Glomerular visceral epithelial cell (primary cell): ENCODE data around the gene AKAP12.
"Not testable (repeated sequence)": the region's sequence is repeated elsewhere in the genome, so short reads cannot be mapped to it uniquely, and the experiment has no call there.

Source experiments
- DNase-seq: peaks from one replicate; pipeline ENCODE4 v3.0.0-alpha.2; 2016; ENCODE audit errors: extremely low spot score

The AKAP12 gene

DNA sequence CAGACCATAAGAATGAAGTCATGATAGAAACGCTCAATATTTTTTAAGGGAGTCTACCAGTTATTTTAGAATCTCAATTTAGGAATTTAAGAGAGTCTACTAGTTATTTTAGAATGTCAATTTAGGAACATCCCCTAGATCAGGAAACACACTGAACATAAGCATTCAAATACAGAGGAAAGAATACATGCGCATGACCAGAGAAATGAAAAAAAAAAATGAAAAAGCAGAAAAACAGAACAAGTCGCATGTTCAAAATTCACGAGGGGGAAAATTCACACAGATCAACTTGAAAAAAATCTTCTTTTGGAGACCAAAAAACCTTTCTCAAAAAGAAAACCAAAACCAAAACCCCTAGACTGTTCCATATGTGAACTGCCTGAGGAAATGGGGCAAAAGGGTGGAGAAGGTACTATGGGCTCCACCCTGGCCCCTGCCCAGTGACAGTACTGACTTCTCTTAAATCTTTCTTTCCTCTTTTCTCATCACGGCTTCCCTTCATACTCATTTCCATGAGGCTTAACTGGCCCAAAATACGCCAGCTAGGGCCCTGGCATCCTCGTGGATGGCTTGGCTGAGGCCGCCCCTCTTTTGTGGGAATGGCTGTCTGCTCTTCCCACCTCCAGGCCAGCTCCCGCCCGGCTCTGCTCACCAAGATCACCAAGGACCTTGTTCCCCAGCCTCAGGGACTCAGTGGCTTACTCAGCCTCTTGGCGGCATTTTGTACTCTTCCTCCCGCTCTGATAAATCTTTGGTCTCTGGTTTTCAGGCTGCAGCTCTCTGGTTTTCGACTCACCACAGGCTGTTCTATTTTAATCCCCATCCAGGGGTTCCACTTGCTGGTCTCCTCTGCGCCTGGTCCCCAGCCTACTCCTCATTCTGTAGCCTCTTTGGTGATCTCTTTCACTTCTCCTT is 140.4 kb downstream of the AKAP12 start:
- no peak for DNase-seq

DNA sequence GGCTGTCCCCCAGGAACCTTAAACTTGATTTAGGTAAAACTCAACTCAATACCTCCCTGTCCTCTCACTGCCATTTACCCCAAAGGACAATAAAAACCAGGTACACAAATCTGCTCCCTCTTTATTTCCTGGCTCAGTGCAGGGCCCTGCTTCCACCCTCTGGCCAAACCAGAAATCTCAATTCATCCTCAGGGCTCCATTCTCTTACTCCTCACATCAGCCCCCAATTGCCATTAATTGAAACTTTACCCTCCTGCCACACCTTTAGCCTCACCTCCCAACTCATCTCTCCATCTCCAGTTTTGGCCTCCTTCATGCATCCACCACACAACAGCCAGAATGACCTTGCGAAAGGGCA is 141.1 kb downstream of the AKAP12 start:
- no peak for DNase-seq

DNA sequence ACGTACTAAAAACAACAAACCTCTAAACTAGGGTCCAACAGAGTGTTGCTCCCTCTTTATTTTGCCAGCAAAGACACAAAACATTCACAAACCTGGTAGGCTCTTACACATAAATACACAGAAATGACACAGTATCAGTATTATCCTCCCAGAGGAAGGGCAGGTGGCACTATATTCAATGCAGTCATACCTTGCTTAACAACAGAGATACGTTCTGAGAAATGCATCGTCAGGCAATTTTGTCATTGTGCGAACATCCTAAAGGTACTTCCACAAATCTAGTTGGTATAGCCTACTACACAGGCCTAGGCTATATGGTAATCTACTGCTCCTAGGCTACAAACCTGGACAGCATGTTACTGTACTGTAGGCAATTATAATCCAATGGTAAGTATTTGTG is 142.0 kb downstream of the AKAP12 start:
- DNase-seq: no peak

DNA sequence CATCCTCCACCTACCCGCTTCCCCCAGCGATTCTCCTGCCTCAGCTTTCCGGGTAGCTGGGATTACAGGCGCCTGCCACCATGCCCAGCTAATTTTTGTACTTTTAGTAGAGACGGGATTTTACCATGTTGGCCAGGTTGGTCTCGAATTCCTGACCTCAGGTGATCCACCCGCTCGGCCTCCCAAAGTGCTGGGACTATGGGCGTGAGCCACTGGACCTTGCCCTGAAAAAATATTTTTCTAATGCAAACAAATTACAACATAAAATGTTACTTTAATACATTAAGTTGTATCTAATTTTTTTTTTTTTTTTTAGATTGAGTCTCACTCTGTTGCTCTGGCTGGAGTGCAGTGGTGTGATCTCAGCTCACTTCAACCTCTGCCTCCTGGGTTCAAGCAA is 142.9 kb downstream of the AKAP12 start:
- not testable (repeated sequence) for DNase-seq

DNA sequence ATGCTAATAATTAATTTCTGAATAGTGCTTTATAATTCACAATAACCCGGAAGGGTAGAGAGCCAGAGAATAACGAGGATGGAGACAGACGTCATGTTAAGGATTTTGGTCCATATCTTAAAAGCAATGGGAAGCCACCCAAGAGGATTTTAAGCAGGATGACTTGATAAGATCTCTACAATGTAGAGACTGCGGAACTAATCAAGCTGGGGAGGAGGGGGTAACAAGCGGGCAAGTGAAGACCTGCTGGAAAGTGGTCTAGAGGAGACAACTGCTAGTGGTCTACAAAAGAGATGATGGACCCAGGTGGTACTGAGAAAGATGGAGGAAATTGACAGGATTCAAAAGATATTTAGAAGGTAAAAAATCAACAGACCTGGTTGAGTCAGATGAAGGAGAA is 144.4 kb downstream of the AKAP12 start:
- DNase-seq: no peak

DNA sequence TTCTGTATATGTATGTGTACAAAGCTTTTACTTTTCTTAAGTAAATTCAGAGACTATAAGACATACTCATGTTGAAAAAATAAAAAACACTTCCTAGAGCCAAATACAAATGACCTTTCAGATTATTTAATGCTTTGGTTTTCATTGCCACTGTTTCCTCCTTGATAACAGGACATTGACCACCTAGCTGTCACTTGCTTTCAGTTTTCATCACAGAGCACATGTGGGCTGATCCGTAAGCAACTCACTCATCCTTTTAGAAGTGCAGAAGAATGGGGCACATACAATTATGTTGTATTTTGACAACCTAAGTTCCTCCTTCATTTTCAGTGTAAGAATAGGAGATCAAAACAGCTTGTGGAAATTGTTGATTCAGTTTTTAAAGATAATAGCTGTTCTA is 145.4 kb downstream of the AKAP12 start:
- no peak for DNase-seq

DNA sequence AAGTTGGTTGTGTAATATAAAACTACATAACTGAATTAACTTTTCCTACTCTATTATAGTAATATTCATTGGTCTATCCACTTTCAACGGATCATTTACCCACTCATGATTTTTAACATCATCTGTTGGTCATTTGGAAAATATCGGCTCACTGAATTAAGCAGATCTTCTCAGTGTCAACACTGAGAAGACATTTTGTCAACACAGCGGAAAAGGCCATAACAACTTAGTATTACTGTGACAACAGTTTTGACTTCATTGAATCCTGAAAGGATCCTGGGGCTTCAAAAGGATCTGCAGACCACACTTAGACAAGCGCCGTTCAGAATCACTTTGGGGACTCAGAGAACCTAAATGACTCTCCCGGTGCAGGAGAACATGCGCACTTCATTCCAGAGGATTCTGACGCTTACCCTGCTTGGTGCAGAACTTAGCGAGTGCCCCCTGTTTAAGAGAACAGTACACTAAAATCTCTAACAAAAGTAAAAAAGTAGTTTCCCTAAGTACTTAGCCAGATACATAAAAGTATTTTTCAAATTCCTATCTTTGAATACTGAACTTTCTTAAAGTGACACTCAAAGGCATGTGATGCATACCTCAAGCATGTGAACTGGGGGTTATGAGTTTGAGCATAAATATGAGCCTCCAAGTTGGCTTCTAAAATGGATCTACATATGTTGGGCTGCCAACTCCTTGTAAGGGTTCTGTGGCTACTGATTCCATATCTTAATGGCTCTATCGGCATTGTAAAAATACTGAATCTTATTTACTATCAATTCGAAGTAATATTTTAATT is 147.6 kb downstream of the AKAP12 start:
- DNase-seq: no peak

DNA sequence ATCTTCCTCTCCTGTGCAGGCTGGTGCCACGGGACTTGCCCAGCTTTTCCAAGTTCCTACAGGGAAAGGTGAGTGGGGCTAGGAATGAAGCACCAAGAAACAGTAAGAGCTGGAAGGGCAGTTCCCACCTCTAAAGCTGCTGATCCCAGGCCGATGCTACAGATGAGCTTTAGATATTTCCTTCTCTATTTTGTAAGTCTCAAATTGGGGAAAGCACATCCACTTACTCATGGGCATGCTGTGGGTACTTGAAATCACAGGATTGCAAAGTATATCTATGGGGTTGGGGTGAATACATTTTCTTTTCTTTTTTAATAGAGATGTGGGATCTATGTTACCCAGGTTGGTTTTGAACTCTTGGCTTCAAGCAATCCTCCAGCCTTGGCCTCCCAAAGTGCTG is 148.5 kb downstream of the AKAP12 start:
- DNase-seq: no peak

DNA sequence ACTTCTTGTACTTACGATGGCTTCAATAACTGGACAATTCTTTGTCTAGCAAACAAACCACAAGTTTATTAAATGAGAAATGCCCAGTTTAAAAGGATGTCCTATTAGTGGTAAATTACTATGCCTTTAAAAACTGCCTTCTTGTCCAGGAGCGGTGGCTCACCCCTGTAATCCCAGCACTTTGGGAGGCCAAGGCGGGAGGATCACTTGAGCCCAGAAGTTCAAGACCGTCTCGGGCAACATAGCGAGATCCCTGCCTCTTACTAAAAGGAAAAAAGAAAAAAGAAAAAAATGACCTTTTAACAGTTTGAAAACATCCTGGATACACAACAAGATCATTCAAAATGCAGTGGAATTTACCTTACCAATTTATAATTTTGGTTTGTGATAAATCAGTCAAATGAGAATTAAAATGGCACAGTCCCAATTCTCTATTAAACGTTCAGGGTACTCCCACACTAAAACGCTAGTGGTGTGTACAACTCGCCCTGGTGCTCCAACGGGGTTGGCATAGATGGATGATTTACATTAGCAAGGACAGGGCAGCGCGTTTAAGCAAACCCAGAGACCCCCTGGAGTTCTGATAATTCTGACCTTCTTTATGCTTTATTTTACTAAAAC is 149.3 kb downstream of the AKAP12 start:
- DNase-seq: no peak

DNA sequence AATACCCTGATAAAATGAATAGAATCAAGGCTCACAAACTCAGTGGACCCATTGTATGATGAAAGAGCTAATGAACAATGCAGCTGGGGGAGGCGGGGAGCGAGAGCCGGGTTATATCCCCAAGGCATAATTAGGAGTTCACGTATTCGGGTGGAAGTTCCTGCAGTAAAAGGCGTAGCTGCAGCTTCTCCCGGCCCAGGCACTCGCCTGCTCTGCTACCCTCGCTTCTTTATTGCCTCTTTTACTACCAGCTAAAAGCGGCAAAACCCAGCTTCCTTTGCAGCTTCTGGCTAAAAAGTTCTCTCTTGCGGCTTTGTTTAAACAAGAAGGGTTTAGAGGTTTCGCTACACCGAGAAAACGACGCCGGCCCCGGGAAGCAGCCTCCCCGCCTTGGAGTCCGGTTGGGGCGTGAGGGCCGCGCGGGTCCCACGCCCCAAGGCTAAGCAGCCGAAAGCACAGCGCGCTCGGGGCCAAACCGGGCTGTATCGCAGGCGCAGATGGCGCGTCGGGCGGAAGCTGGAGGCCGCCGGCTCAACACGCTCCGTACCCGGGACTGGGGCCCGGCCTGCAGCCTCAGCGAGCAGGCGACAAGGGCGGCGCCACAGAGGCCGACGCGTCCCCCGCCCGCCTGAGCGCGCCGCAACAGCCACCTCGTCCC is 150.0 kb downstream of the AKAP12 start:
- peak; percentile 64 for DNase-seq

DNA sequence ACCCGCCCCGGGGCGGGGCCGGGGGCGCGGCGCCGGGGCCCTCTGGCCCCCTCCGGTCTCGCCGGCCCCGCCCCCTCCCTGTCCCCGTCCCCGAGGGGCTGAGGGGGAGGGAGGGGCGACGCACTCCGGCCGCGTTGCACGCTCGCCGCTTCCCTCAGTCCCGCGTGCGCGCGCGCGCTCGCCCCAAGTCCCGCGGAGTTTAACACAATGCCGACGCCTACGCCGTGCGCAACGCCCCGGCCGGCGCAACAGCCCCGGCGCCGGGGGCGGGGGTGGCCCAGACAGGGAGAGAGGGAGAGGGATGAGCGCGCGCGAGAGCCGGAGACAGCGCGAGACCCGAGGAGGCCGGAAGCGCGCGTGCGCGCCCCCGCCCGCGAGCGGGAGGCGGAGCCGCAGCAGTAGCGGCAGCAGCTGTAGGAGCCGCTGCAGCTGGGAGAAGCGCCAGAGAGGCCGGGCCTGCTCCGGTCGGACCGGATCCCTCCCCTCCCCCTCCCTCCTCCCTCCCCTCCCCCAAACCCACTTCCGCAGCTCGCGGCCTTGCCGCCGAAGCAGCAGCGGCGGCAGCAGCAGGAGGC is 150.6 kb downstream of the AKAP12 start:
- DNase-seq: peak; percentile 100

DNA sequence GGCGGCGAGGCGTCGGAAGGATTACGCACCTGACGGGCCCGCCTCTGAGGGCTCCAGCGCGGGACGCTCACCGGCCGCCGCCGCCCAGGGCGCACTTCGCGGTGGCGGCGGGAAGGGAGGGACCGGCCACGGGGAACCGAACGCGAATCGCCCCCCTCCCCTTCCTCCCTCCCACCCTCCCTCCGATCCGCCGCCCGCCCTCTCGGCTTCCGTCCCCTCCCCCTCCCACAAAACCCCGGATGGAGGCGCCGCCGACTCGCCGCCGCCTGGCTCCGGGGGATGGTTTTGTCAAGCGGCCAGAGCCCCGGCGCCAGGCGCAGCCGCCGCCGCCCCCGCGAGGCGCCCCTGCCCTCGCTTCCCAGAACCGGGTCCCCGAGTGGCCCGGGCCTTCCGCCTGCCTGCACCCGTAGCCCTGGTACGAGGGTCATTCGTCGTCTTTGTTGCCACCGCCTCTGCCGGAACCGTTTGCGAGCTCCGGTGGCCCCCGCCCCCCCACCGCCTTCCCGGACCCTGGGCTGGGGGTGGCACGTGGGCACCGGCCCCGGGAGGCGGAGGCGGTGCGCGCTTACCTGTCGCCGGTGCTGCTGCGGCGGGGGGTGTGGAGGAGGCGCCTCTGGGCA is 151.2 kb downstream of the AKAP12 start:
- peak; percentile 66 for DNase-seq

DNA sequence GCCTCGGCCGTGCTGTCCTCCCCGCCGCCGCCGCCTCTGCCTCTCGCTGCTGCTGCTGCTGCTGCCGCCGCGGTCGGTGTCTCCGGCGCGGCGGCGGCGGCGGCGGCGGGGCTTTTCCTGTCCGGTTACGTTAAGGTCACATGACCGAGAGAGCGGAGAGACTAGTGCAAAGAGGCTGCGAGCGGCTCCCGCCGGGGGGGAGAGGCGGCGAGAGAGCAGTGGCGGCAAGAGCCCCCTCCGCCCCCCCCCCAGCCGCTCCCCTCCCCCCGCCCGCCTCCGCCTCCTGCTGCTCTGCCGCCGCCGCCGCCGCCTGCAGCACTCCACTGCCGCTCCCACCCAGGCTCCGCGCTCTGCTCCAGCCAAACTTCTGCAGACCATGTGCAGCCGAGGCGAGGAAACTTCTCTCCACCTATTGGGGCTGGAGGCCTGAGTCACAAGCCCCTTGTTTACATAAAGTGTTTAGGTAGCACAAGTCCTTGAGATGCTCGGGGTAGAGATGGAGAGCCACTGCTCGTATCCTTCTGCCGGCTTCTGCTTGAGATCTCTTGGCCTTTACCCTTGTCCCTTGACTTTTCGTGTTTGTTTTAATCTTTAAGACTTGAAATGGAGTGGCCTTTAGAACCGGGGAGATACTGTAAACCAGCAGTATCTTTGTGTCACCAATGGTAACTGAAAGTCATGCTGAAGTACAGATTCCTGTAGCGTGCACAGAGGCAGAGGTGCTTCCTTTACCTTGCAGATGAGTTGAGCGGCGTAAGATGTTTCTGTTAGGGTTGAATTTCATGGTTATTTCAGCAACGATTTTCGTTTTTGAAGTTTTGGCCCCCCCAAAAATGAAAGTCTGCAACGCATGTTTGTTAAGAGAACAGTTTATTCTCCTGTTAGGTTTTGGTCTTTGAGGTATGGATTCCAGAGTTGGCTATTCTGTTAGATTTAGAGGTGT is 152.0 kb downstream of the AKAP12 start, which contains the start of gene ZBTB2:
Gene ZBTB2 (minus strand): TSS at position 89 of the 943 bp plus-strand sequence. CDS start 17,922 bp downstream, outside the sequence.
- peak; percentile 68 for DNase-seq

DNA sequence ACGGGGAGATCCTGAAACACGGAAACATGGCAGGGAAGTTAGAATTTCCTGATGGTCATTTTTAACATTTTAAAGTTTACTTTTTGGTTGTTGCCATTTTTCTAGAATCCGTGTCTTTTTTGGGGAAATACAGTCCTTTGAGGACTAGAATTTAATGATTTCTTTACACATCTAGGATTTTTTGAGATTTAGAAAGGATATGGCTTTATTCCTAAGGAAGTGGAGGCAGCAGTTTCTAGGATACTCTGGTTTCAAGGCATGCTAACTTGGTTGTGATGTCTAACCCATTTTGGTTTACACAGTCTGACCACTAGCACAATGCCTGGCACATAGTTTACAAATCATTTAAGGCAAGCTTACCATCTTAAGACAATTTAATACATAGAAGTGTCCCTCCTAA is 152.7 kb downstream of the AKAP12 start:
- no peak for DNase-seq

DNA sequence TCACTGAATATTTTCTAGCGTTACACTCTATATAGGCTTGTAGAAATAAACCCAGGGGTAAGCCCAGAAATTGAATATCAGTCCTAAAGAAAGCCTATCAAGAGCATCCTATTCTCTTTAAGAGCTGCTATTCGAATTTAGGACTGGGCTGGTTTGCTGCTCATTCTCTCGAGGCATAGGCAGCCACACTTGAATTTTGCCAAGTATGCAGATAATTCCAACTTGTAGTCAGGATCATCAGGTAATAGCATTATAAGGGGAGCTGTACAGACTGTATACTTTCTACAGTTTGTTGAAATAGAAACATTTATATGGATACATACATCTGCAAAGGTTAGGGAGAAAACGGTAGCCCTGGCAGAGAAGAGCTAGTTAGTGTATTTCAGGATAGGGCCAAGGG is 153.6 kb downstream of the AKAP12 start:
- DNase-seq: no peak

DNA sequence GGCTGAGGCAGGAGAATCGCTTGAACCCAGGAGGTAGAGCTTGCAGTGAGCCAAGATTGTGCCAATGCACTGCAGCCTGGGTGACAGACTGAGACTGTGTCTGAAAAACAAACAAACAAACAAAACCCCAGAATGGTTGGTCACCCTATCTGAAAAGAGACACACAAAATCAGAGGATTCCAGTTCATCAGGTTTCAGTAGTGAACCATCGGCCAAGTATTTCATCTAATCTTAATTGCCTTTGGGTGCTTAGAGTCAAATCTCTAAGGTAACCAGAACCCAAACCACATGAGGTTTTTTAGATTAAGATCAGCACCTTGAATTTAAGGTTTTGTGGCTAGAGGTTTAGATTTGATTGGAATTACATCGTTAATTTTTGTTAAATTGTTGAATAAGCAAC is 159.9 kb downstream of the AKAP12 start:
- no peak for DNase-seq

DNA sequence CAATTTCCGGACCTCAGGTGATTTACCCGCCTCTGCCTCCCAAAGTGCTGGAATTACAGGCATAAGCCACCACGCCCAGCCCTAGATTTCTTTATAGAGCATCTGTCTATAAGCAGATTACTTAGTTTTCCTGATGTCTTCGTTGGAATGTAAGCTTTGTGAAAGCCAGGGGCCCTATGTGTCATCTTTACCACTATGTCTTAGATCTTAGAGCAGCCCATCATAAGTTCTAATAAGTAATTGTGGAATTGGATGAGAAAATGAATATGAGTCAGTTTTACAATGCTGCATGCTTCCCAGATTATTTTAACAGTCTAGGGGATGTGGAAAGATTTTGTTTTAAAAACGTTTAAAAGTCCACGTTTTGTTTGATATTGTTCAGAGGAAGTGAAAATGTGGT is 160.7 kb downstream of the AKAP12 start:
- peak; percentile 41 for DNase-seq

DNA sequence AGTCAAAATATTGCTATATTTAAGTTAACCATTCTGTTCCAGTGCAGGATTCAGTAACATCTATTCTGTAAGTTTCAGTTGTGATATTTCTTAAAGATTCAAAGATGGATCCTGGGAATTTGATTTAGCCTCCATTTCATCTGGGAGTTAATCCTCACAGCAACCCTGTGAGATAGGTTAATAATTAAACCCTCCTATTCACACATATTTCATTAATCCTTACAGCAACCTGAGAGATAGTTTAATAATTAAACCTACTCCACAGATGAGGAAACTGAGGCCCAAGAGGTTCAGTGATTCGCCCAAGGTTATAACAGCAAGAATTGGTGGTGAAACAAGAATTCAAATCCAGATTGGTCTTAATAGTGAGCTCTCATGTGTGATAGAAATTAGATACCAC is 162.5 kb downstream of the AKAP12 start:
- no peak for DNase-seq

DNA sequence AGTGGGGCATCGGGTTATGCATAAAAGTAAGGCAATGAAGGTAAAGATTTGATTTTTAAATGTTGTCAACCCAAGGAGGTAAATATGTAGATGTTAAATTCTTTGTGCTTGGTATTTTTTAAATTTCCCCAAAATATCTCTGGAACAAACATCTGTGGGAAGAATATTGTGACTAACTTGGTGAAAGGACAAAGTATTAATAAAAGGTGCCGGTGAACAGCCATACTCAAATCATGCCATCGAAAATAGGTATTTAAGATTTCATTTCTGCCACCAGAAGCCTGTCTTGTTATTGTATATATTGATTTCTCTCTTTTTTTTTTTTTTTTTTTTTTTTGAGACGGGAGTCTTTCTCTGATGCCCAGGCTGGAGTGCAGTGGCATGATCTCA is 164.1 kb downstream of the AKAP12 start:
- DNase-seq: no peak
